GM10266 (cell line): Measurements from ENCODE around the gene EMX2.

ENCODE experiments used
- DNase-seq: peaks from one replicate; pipeline ENCODE4 v3.0.0; 2012; ENCODE audit errors: extremely low spot score
- CTCF ChIP-seq: IDR thresholded peaks from 2 replicates; pipeline ENCODE4 v1.5.1; 2012; ENCODE audit warnings: mild to moderate bottlenecking, low read depth; ENCODE audit not compliant: control insufficient read depth, insufficient read depth; ENCODE audit errors: missing control alignments

Gene EMX2

GRCh38 chr10:117555017-117555416 is 12.5 kb downstream of the EMX2 start:
- no peak for DNase-seq
- no peak for TF ChIP-seq CTCF

- no peak for TF ChIP-seq CTCF
- DNase-seq, result no peak
Measured at GRCh38 chr10:117555863-117556262, 13.3 kb downstream of the EMX2 start.

GRCh38 chr10:117556356-117556755 is 13.8 kb downstream of the EMX2 start:
- no peak for DNase-seq
- TF ChIP-seq CTCF, result no peak

- no peak for TF ChIP-seq CTCF
- DNase-seq, result no peak
Measured at GRCh38 chr10:117559712-117560111, 17.2 kb downstream of the EMX2 start.

- no peak for DNase-seq
Measured at GRCh38 chr10:117560942-117561341, 18.4 kb downstream of the EMX2 start.

GRCh38 chr10:117562220-117562619 is 19.7 kb downstream of the EMX2 start:
- TF ChIP-seq CTCF, result no peak

More at GRCh38 chr10:117560942-117561341, 18.4 kb downstream of the EMX2 start:
- no peak for TF ChIP-seq CTCF

GRCh38 chr10:117562896-117563737 is 20.6 kb downstream of the EMX2 start:
- DNase-seq, result no peak
- no peak for TF ChIP-seq CTCF

More at GRCh38 chr10:117562220-117562619, 19.7 kb downstream of the EMX2 start:
- DNase-seq, result no peak
